ENCODE measurements around the gene MUSK. TPM values are rescaled to one million over a fixed set of nuclear protein-coding genes. Genes with fewer than 3 reads are reported as not detected.

Gene MUSK
- polyA plus RNA-seq, 1 donor (not counting 4 experiments of a cell fraction or from before 2014, with no cell fraction given): not detected

DNA sequence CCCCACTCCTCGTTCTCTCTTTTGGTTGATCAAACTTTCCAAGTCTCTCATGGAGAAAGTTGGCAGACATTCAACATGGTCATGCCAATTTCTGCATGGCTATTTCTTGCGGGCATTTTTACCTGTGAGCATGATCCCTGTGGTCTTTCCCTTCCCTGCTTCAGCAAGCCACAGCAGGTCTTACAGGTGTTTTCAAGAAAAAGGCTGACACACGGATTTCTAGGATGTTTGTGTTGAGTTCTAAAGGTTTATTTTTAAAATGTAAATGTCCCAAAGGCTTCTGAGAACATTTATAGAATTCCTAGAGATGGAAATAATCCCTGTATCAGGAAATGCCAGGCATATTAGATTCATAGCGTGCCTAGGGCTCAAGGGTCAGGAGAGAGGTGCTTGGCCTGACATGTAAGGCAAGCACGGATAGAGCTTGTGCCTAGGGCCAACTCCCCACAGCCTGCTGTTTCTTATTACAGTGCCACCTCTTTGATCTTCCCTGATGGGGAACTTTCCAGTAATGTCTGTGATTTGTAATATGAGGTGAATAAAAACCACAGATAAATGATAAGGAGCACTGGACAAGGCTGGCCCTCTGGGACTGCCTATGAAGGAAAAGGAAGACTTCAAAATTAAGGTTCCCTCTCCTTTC is 79.8 kb downstream of the MUSK start:
- dilution Hi-C loops (cut with MboI; ENCODE audit: extremely low pct_ligation_motif_present, low sequenced_read_pairs): no loop called here
- H3K4me1 ChIP-seq (ENCODE audit: control insufficient read depth, extremely low read depth, insufficient read depth, low read length): peaks cover 46% of the 10 kb centered on the region
- peak overlapping the region; percentile 69 for H3K4me2 ChIP-seq (ENCODE audit: control insufficient read depth, extremely low read depth, insufficient read depth, low read depth, low read length)
- H3K79me2 ChIP-seq (ENCODE audit: control insufficient read depth, insufficient read depth, low read length): no peaks in the 10 kb centered on the region
- H4K20me1 ChIP-seq (ENCODE audit: control insufficient read depth, extremely low read depth, insufficient read depth, low read length): no peaks in the 10 kb centered on the region
- no peaks in the 10 kb centered on the region for H3K9me1 ChIP-seq (ENCODE audit: control insufficient read depth, extremely low read depth, insufficient read depth, low read length)
- peak overlapping the region in 1 of 3 experiments; percentile 11 for H3K4me3 ChIP-seq (ENCODE audit: control insufficient read depth in 2 of 3, extremely low read depth in 1 of 3, insufficient read depth in 2 of 3, low read depth in 1 of 3, low read length in 3 of 3)
- H3K9ac ChIP-seq (ENCODE audit: control insufficient read depth, extremely low read depth, insufficient read depth, low read length): no peak overlapping the region
- TF ChIP-seq EZH2 (IDR thresholded peaks at IDR 0.05; ENCODE audit: low read length): no peak
- TF ChIP-seq CTCF (optimal IDR thresholded peaks at IDR 0.05 in 1 of 3, IDR thresholded peaks at IDR 0.05 in 1 of 3, conservative IDR thresholded peaks at IDR 0.05 in 1 of 3; ENCODE audit: extremely low read depth in 1 of 3, insufficient read depth in 2 of 3, low read length in 3 of 3): no peak
- H3K9me3 ChIP-seq (ENCODE audit: control insufficient read depth, low read depth, low read length): no peaks in the 10 kb centered on the region
- peak overlapping the region; percentile 49 for H3K27ac ChIP-seq (ENCODE audit: control insufficient read depth, insufficient read depth, low read length)
- FAIRE-seq (peak; percentile 80), DNase-seq (ENCODE audit: low read depth, low spot score) (peak; percentile 58)
- no peaks in the 10 kb centered on the region for H3K27me3 ChIP-seq (ENCODE audit: control insufficient read depth, extremely low read depth, insufficient read depth, low read length)
- H3K36me3 ChIP-seq (ENCODE audit: control insufficient read depth in 2 of 2, extremely low read depth in 1 of 2, insufficient read depth in 2 of 2, low read length in 2 of 2): no peaks in the 10 kb centered on the region
- H2AFZ ChIP-seq (ENCODE audit: control insufficient read depth, low read length): no peak overlapping the region

GRCh38 chr9:110750272-110750671 is 81.7 kb downstream of the MUSK start:
- H3K9ac ChIP-seq (ENCODE audit: control insufficient read depth, extremely low read depth, insufficient read depth, low read length): no peak overlapping the region
- no peak overlapping the region for H3K27ac ChIP-seq (ENCODE audit: control insufficient read depth, insufficient read depth, low read length)
- DNase-seq (ENCODE audit: low read depth, low spot score) (no peak), FAIRE-seq (no peak)
- dilution Hi-C loops (cut with MboI; ENCODE audit: extremely low pct_ligation_motif_present, low sequenced_read_pairs): no loop called here
- H3K9me3 ChIP-seq (ENCODE audit: control insufficient read depth, low read depth, low read length): no peaks in the 10 kb centered on the region
- H3K27me3 ChIP-seq (ENCODE audit: control insufficient read depth, extremely low read depth, insufficient read depth, low read length): no peaks in the 10 kb centered on the region
- no peak overlapping the region for H3K4me3 ChIP-seq (ENCODE audit: control insufficient read depth in 2 of 3, extremely low read depth in 1 of 3, insufficient read depth in 2 of 3, low read depth in 1 of 3, low read length in 3 of 3)
- H3K79me2 ChIP-seq (ENCODE audit: control insufficient read depth, insufficient read depth, low read length): no peaks in the 10 kb centered on the region
- no peak for TF ChIP-seq CTCF (optimal IDR thresholded peaks at IDR 0.05 in 1 of 3, IDR thresholded peaks at IDR 0.05 in 1 of 3, conservative IDR thresholded peaks at IDR 0.05 in 1 of 3; ENCODE audit: extremely low read depth in 1 of 3, insufficient read depth in 2 of 3, low read length in 3 of 3)
- no peak for TF ChIP-seq EZH2 (IDR thresholded peaks at IDR 0.05; ENCODE audit: low read length)
- peaks cover 36% of the 10 kb centered on the region for H3K4me1 ChIP-seq (ENCODE audit: control insufficient read depth, extremely low read depth, insufficient read depth, low read length)
- H3K36me3 ChIP-seq (ENCODE audit: control insufficient read depth in 2 of 2, extremely low read depth in 1 of 2, insufficient read depth in 2 of 2, low read length in 2 of 2): no peaks in the 10 kb centered on the region
- H2AFZ ChIP-seq (ENCODE audit: control insufficient read depth, low read length): no peak overlapping the region
- no peaks in the 10 kb centered on the region for H3K9me1 ChIP-seq (ENCODE audit: control insufficient read depth, extremely low read depth, insufficient read depth, low read length)
- no peaks in the 10 kb centered on the region for H4K20me1 ChIP-seq (ENCODE audit: control insufficient read depth, extremely low read depth, insufficient read depth, low read length)
- no peak overlapping the region for H3K4me2 ChIP-seq (ENCODE audit: control insufficient read depth, extremely low read depth, insufficient read depth, low read depth, low read length)

Data from keratinocyte (primary cell).